Small intestine (tissue), 7 donors: Measurements from ENCODE around the gene ACSF2. TPM values are rescaled to one million over a fixed set of nuclear protein-coding genes. Genes with fewer than 3 reads are reported as not detected.
A peak's percentile ranks its signal among the peaks of the same experiment; 100 is the strongest.
"Not testable (repeated sequence)": the region's sequence is repeated elsewhere in the genome, so short reads cannot be mapped to it uniquely, and the experiment has no call there.

Experiments used
- DNase-seq, 2 donors: peaks; one replicate each; pipeline versions ENCODE4 v3.0.0 to v3.0.0-alpha.2; 2013
- FAIRE-seq: peaks from 2 replicates; lab custom pipeline; 2012; peaks lifted over from hg19 to GRCh38; lab: Jason Lieb, UNC
- H3K27ac ChIP-seq, 3 donors: one replicate each; pipeline ENCODE4 v1.5.1; 2013; ENCODE audit warnings: low read length in 2 of 3, mild to moderate bottlenecking in 2 of 3, control low read depth in 1 of 3, inconsistent platforms in 1 of 3, low read depth in 1 of 3, moderate library complexity in 1 of 3
- H3K27me3 ChIP-seq, 3 donors: one replicate each; pipeline ENCODE4 v1.6.1; 2013; ENCODE audit warnings: low read length in 3 of 3, inconsistent platforms in 1 of 3; ENCODE audit not compliant: control insufficient read depth in 3 of 3, insufficient read depth in 3 of 3
- H3K36me3 ChIP-seq, 3 donors: one replicate each; pipeline ENCODE4 v1.6.1; 2013; ENCODE audit warnings: low read length in 3 of 3, inconsistent platforms in 1 of 3, low read depth in 1 of 3, mild to moderate bottlenecking in 1 of 3, moderate library complexity in 1 of 3; ENCODE audit not compliant: control insufficient read depth in 3 of 3, insufficient read depth in 2 of 3
- H3K4me1 ChIP-seq, 3 donors: one replicate each; pipeline ENCODE4 v1.6.1; 2013; ENCODE audit warnings: low read length in 2 of 3, inconsistent platforms in 1 of 3, low read depth in 1 of 3, mild to moderate bottlenecking in 1 of 3, moderate library complexity in 1 of 3; ENCODE audit not compliant: control insufficient read depth in 3 of 3, insufficient read depth in 2 of 3
- H3K4me3 ChIP-seq, 3 donors: one replicate each; pipeline ENCODE4 v1.5.1; 2013; ENCODE audit warnings: low read length in 3 of 3, control low read depth in 1 of 3, inconsistent platforms in 1 of 3, low read depth in 1 of 3, mild to moderate bottlenecking in 1 of 3, moderate library complexity in 1 of 3
- H3K9me3 ChIP-seq, 2 donors: one replicate each; pipeline ENCODE4 v1.6.1; 2013; ENCODE audit warnings: low read depth in 1 of 2, low read length in 1 of 2; ENCODE audit not compliant: control insufficient read depth in 2 of 2, insufficient read depth in 1 of 2
- WGBS, 3 donors: extraction: QIAGEN DNeasy Blood & Tissue Kit; methylation state at CpG; one replicate each; pipeline ENCODE4 v1.1.7; 2013; 5-methylcytosine and 5-hydroxymethylcytosine counted together
- polyA plus RNA-seq, 4 donors: library from polyadenylated mRNA; stranded (reverse) in 3 of 4; unstranded in 1 of 4; fragments of 200-250 nt in 3 of 4; fragments of 120-200 nt in 1 of 4; gene quantifications; one replicate each; pipeline versions ENCODE4 v1.2.1 to v1.2.3, GENCODE V29; 2013
- donor health status: healthy with polysubstance abuse.
- donor health status: control.
- donor health status: control.
- donor health status: Bipolar disorder and iron deficiency.
- donor health status: healthy.

The ACSF2 gene
- polyA plus RNA-seq, 4 donors = 13.5 to 259 (median 117) TPM

GRCh38 chr17:50398672-50399071, 27.3 kb upstream of the ACSF2 start:
- H3K4me1 ChIP-seq = peaks cover 0 to 14% (median 2%) of the 10 kb centered on the region in 3 donors
- H3K27me3 ChIP-seq, H3K4me3 ChIP-seq, H3K9me3 ChIP-seq, H3K27ac ChIP-seq, FAIRE-seq, DNase-seq: not testable (repeated sequence)
- WGBS, 3 donors = 94 to 99% (median 95%) methylated on average over 3 of the region's 3 CpGs
- peaks cover 2 to 15% (median 4%) of the 10 kb centered on the region in 3 donors for H3K36me3 ChIP-seq

- peaks cover 0 to 14% (median 2%) of the 10 kb centered on the region in 3 donors for H3K4me1 ChIP-seq
- 91 to 94% (median 94%) methylated on average over 8 of the region's 8 CpGs for WGBS, 3 donors
- not testable (repeated sequence) for H3K27ac ChIP-seq, H3K36me3 ChIP-seq, DNase-seq, H3K4me3 ChIP-seq, H3K9me3 ChIP-seq, FAIRE-seq, H3K27me3 ChIP-seq
These were observed 26.4 kb upstream of the ACSF2 start for GRCh38 chr17:50399591-50399990.

DNA sequence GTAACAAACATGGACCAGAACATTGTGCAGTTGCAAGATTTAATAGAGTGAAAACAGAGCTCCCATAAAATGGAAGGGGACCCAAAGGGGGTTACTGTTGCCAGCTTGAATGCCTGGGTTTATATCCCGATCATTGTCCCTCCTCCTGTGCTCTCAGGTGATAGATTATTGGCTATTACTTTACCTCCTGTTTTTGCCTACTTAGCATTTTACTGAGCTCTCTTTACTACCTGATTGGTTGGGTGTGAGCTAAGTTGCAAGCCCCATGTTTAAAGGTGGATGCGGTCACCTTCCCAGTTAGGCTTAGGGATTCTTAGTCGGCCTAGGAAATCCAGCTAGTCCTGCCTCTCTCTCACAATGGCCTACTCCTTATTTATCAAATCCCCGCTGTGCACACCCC, 20.7 kb upstream of the ACSF2 start:
- not testable (repeated sequence) for H3K4me3 ChIP-seq, DNase-seq, H3K9me3 ChIP-seq, H3K36me3 ChIP-seq, FAIRE-seq, H3K27me3 ChIP-seq, H3K27ac ChIP-seq, H3K4me1 ChIP-seq
- 84 to 89% (median 88%) methylated on average over 4 of the region's 4 CpGs for WGBS, 3 donors

DNA sequence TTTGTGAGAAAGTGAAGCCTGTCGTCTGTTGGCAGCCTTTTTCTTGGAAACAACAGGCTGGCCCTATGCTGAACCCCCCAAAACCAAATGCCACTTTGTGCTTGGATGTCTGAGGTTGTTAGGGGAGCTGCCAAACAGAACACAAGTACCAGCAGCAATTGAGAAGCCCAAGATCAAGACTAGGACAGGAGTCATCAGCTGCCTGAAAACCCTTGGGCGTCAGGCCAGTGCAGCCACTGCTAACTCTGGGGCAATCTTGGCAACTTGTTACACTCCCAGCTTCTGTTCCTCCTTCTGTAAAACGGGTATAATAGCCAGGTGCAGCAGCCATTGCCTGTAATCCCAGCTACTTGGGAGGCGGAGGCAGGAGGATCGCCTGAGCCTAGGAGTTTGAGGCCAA, 19.4 kb upstream of the ACSF2 start:
- no peak overlapping the region for H3K27ac ChIP-seq
- DNase-seq (no peak), FAIRE-seq (no peak)
- H3K4me3 ChIP-seq = no peak overlapping the region
- peaks cover 0 to 4% (median 0%) of the 10 kb centered on the region in 3 donors for H3K27me3 ChIP-seq
- no peaks in the 10 kb centered on the region for H3K9me3 ChIP-seq
- H3K4me1 ChIP-seq = no peaks in the 10 kb centered on the region
- H3K36me3 ChIP-seq = no peaks in the 10 kb centered on the region
- WGBS, 3 donors = 74 to 82% (median 81%) methylated on average over 5 of the region's 5 CpGs

GRCh38 chr17:50407921-50408320, 18.1 kb upstream of the ACSF2 start:
- peaks cover 0 to 4% (median 0%) of the 10 kb centered on the region in 3 donors for H3K27me3 ChIP-seq
- DNase-seq = no peak
- no peak overlapping the region for H3K4me3 ChIP-seq
- peaks cover 0 to 5% of the 10 kb centered on the region in 2 donors for H3K9me3 ChIP-seq
- H3K27ac ChIP-seq = no peak overlapping the region
- H3K36me3 ChIP-seq = no peaks in the 10 kb centered on the region
- 68 to 82% (median 75%) methylated on average over 4 of the region's 4 CpGs for WGBS, 3 donors
- H3K4me1 ChIP-seq = no peaks in the 10 kb centered on the region
- FAIRE-seq = no peak

GRCh38 chr17:50412188-50412732, 13.8 kb upstream of the ACSF2 start:
- H3K36me3 ChIP-seq = no peaks in the 10 kb centered on the region
- H3K9me3 ChIP-seq = peaks cover 0 to 5% of the 10 kb centered on the region in 2 donors
- peak overlapping the region in 1 of 3 donors; percentile 55 for H3K27ac ChIP-seq
- H3K4me1 ChIP-seq = peaks cover 0 to 10% (median 0%) of the 10 kb centered on the region in 3 donors
- H3K27me3 ChIP-seq = no peaks in the 10 kb centered on the region
- 26 to 70% (median 59%) methylated on average over 4 of the region's 4 CpGs for WGBS, 3 donors
- H3K4me3 ChIP-seq = no peak overlapping the region
- peak in 1 of 2 donors; percentile 49 for DNase-seq
- no peak for FAIRE-seq

DNA sequence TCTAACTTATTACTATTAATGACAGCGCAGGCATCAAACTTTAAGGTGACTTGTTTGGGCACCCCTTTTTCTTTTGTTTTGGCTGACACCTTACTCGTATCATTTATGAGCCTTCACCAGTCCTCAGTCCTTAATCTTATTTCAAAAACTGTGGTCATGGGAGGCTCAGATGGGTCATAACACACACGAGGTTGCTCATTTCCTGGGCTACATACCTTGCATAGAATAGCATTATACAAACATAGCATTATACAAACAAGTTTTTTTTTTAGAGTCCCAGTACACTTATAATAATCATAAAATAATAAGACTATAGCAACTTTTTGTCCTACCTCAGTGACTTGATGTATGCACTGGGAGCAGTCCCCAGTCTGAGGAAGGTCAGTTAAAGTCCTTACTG, 11.2 kb upstream of the ACSF2 start:
- Histone ChIP-seq H3K9me3 (peaks cover 0 to 9% of the 10 kb centered on the region in 2 donors), H3K27me3 (no peaks in the 10 kb centered on the region), H3K36me3 (no peaks in the 10 kb centered on the region), H3K4me1 (peaks cover 0 to 10% (median 0%) of the 10 kb centered on the region in 3 donors), H3K4me3 (no peak overlapping the region), H3K27ac (no peak overlapping the region)
- FAIRE-seq = no peak
- WGBS, 3 donors = 75 to 82% (median 75%) methylated on average over 3 of the region's 3 CpGs
- no peak for DNase-seq

DNA sequence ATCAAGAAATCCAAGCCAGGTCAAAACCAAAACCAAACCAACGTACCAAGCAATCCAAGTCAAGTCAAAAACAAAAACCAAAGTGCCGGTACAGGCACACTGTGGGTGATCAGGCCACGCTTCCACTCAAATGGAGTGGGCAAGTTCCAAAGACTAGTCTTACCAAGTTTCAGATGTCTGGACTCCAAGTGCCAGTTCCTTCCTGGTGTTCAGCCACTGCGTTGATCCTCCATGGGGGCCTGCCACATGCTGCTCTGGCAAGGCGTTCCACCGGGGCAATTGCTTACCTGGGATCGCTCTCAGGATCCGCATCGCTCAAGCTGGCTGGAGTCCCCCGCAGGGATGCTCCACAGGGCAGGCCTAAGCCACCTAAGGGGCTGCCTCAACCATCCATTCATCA, 6.4 kb upstream of the ACSF2 start:
- not testable (repeated sequence) for FAIRE-seq, H3K9me3 ChIP-seq, H3K4me3 ChIP-seq, H3K27me3 ChIP-seq, DNase-seq, H3K36me3 ChIP-seq, H3K27ac ChIP-seq
- H3K4me1 ChIP-seq = peaks cover 0 to 14% (median under 1%) of the 10 kb centered on the region in 3 donors
- WGBS, 3 donors = 97% methylated on average over 10 of the region's 10 CpGs
